ENCODE data around the gene FDCSP.
"Not testable (repeated sequence)": the region's sequence is repeated elsewhere in the genome, so short reads cannot be mapped to it uniquely, and the experiment has no call there.

Gene FDCSP
- 0 reads per million in 2 donors for total RNA-seq

DNA sequence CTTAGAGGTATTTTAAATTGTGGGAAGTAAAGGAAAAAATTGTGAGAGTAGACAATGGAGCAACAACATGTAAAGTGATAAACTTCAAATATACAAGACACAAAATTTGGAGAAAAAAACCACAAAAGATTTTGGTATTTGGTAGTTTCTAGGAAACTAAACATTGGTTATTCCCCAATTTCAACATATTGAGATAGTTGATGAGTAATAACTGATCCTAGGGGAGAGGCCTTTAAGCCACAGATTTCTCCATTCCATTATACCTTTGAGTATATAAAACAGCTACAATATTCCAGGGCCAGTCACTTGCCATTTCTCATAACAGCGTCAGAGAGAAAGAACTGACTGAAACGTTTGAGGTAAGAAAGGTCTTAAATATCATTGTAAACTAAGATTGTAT lies at the start of gene FDCSP:
Gene FDCSP, plus strand, starts transcription at position 301 of the 400 bp plus-strand sequence. CDS start 5,071 bp downstream, outside the sequence.
- DNase-seq: no peak

DNA sequence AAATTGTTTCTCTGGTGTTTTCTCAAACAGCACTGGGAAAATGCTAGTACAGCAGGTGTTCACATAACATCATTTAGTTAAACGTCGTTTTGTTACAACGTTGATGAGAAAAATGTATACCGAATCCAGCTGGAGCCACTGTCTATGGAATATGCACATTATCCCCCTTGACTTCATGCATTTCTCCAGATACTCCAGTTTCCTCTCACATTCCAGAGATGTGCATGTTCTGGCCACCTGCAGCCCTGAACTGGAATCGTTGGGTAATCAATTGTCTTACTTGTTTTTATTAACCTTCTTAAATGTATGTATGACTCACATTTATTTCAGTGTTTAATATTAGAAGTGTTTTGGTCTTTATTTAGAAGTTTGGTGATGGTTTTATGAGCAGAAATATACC lies 48.8 kb upstream of the FDCSP start:
- DNase-seq: no peak

DNA sequence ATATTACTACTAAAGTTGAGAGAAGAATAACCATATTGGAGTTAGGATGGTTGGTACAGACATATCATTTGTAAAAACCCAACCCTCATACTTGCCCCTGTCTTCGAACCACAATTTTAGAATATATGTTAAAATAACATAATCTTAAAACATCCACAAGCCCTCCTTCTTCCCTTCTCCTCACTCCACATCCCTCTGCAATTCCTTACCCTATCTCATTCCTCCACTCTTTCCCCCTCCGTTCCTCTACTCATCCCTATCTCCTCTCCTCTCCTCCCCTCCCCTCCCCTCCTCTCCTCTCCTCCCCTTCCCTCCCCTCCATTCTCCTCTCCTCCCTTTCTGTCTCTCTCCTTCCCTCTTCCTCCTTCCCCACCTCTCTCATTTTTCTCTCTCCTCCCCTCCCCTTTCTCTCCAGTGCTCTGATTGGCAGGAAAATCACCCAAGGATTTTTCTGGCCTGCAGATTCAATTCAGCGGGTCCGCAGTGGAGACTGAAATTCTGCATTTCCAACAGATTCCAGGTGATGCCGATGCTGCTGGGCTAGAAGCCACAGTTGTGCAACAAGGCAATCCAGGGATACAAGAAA lies 47.8 kb upstream of the FDCSP start:
- DNase-seq: no peak

DNA sequence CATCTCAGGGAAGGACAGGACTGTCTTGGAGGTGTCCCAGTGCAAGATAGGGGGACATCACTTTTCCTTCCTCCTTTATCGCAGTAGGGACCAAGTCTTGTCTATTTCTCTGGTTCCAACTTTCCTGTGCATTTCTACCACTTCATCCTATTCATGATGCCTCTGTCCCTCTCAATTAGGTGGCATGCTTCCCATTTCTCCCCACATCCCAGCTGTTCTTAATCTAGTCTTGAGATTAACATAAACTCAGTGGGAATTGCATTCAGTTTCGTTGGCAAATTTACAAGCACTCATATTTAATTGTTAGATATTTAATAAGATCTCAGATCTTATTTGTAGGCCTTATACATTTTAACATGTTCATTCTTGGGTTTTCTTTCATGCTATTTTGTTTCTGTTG lies 46.1 kb upstream of the FDCSP start:
- DNase-seq: no peak

GRCh38 chr4:70181864-70182263 lies 44.1 kb upstream of the FDCSP start:
- no peak for DNase-seq

DNA sequence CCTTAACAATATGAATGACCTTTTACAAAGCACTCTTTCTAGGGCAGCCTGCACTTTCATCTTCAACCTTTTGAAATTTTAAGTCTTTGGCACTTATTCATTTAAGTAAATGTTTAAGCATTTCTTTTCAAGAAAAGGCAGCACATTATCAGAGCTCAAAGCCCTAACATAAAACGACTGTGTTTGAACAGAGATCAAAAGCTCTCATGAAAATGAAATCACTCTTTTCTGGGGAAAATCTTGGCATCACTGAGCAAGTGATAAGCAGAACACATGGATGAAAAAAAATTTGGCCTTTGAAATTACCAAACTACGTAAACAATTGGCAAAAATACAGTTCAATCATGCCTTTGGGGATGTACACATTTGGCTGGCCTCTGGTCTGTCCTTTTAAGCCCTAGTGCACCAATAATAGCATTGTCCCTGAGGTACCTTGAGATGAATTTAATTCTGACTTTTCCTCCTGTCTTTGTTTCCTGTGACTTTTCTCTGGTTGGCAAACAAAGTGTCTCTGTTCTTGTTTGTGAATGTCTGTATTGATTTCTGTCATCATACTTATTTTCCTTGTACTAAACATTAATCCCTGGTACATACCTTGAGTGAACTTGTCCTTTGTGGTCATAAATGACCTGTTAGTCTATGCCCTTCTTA lies 43.3 kb upstream of the FDCSP start:
- no peak for DNase-seq

DNA sequence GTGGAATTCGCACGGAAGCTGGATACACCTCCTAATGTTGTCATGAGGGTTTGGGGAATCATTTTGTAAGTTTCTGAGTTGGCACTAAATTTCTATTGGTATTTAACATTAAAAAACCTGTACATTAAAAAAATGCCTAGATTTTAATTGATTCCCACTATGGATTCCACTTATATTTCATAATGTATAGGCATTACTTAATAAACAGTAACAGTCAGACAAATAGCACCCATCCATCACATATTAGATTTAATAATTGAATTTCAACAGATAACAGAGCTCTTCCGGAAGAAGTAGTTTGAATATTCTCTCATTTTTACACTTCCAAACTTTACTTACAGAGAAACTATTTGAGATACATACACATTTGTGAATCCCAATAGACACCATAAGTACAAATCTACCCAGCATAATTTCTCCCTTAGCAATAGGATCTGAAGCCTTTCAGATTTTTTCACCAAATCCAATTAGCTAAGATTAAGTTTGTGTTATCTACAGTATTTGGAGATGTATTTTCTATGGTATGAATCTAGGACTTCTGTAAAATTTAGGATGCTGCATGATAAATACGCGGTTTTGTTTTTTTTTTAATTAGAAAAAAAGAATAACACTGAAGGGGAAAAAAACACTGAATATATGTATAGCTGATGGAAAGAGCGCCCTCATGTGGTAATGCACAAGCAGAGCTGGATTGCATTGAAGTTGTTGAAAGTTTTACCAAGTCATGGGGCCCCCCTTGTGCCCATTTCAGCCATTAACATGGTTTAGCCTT lies 42.6 kb upstream of the FDCSP start:
- peak in 1 of 5 experiments; percentile 48 for DNase-seq

GRCh38 chr4:70183940-70184246 lies 42.0 kb upstream of the FDCSP start:
- no peak for DNase-seq

DNA sequence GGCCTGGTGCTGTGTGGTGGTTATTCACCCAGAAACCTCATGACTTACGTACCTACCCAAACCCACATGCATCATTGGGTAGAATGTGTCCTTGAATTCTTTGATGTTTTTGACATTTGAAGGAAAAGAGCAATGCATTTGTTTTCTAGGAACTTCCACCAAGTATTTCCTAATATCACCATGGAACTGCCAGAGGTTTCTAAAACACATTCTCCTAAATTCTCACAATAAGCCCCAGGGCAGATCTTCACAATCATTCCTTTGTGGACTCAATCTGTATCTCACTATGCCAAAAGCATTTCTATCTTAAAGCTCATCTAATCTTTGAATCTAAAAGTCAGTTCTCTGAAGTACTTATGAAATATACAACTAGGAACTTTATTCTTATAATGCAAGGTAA lies 38.7 kb upstream of the FDCSP start:
- DNase-seq: no peak

DNA sequence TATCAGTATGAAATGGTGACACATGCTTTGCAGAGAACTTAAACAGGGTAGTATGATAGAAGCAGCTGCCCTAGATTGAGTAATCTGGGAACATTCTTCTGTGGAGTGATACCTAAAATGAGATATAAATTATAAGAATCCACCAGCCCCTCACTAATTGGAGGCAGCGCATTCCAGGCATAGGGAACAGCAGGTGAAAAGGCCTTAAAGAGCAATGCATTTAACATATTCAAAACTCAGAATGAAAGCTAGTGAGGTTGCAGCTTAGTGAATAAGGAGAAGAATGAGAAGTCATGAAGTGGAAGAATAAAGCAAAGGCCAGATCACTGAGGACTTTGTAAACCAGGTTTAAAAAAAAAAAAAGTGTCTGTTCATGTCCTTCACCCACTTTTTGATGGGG lies 35.3 kb upstream of the FDCSP start:
- no peak for DNase-seq

- DNase-seq: no peak
These were observed 34.3 kb upstream of the FDCSP start for GRCh38 chr4:70191647-70192046.

GRCh38 chr4:70192895-70193294 lies 33.0 kb upstream of the FDCSP start:
- no peak for DNase-seq

- DNase-seq: no peak
These were observed 30.5 kb upstream of the FDCSP start, which contains the start of gene ODAM for GRCh38 chr4:70195425-70195824. Gene ODAM (plus strand): TSS chr4:70195725. CDS start chr4:70196544, 819 bp downstream.

- DNase-seq: no peak
These were observed 29.1 kb upstream of the FDCSP start for GRCh38 chr4:70196857-70197256.

- no peak for DNase-seq
These were observed 28.1 kb upstream of the FDCSP start for GRCh38 chr4:70197842-70198241.

DNA sequence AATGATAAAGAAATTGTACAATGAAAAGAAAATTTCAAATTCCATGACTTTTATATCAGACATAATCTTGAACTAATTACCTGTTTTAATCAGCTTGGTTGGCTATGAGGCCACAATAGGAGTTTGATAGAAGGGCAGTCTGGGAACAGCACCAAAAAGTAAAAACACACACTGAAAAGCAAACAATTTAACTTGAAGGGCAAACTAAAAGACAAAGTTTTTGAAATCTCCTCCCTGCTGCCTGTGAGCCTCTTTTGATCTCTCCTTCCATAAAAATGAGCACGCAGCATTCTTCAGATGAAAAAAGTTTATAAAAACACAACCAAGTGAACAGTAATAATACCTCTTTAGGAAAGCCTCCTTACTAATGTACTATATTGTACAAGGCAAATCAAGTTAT lies 22.3 kb upstream of the FDCSP start:
- no peak for DNase-seq

DNA sequence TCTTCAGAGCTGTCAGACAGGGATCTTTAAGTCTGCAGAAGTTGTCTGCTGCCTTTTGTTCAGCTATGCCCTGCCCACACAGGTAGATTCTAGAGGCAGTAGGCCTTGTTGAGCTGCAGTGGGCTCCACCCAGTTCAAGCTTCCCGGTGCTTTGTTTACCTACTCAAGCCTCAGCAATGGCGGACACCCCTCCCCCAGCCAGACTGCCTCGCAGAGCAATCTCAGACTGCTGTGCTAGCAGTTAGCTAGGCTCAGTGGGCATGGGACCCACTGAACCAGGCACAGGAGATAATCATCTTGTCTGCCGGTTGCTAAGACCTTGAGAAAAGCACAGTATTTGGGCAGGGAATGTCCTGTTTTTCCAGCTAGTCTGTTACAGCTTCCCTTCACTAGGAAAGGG lies 13.2 kb upstream of the FDCSP start:
- DNase-seq: not testable (repeated sequence)

DNA sequence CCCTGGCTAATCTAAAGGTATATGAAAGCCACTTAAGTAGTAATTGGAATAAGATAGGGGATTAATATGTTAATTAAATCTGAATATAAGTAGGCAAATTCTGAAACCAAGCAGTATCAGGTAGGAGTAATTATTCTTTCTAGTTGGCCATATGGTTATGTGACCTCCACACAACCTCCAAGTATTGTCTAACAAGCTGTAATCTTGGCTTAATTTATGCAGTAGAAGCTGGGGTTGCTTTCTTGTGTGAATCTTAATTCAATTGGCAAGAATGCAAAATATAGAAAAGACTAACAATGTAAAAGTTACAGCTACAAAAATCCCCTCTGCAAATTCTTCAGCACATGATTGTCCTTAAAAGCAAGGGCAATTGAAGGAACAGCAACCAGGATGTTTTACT lies 9.8 kb upstream of the FDCSP start:
- DNase-seq: not testable (repeated sequence)

DNA sequence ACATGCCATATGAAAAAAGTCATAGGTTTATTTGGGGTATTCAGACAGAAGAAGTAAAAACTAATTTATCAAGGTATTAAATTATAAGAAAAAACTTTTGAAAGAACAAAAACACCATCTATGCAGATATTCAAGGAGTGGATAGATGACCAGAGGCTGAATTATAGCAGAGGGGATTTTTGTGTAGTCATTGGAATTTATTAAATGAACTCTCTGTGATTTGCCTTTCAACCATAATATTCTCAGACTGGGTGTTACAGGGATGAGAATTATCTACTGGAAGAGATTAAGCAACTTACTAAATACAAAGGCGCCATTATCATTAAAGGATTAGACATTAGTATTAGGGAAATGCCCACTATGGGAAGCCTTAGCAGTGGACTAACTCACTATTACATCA lies 9.4 kb upstream of the FDCSP start:
- DNase-seq: not testable (repeated sequence)

GRCh38 chr4:70221389-70221788 lies 4.5 kb upstream of the FDCSP start:
- not testable (repeated sequence) for DNase-seq

GRCh38 chr4:70221818-70222217 lies 4.1 kb upstream of the FDCSP start:
- DNase-seq: not testable (repeated sequence)

GRCh38 chr4:70236125-70236524 lies 10.2 kb downstream of the FDCSP start:
- DNase-seq: no peak

- no peak for DNase-seq
These were observed 13.4 kb downstream of the FDCSP start for GRCh38 chr4:70239131-70239883.

All from T-helper 2 cell (primary cell).